Measurements from ENCODE around the gene HEXB. TPM values are rescaled to one million over a fixed set of nuclear protein-coding genes. Genes with fewer than 3 reads are reported as not detected.

The HEXB gene
- total and polyA plus RNA-seq, 2 of the 13 experiments (the other 11 are each of a cell fraction or from before 2014, with no cell fraction given): 100 to 104 TPM

GRCh38 chr5:74640954-74641734 is 43.9 kb upstream of the HEXB start (continued):
- no peak; the same call in 1 of the 2 replicates for TF ChIP-seq SPEN (CRISPR knock-in tag; IDR thresholded peaks at IDR 0.05; ENCODE audit: low read depth)
- no peak for TF ChIP-seq AHDC1 (CRISPR knock-in tag; IDR thresholded peaks at IDR 0.05; ENCODE audit: borderline replicate concordance)
- no peak for TF ChIP-seq RFX1 (IDR thresholded peaks at IDR 0.05)
- TF ChIP-seq ZNF574 (CRISPR knock-in tag; IDR thresholded peaks at IDR 0.05): peak; percentile 77; the same call in 1 of the 2 replicates
- no peak for TF ChIP-seq CBX2 (IDR thresholded peaks at IDR 0.05; ENCODE audit: low read depth, low read length)
- TF ChIP-seq CBX2 (CRISPR knock-in tag; IDR thresholded peaks at IDR 0.05; ENCODE audit: low read depth): no peak
- TF ChIP-seq SKI (IDR thresholded peaks at IDR 0.05; ENCODE audit: partially characterized antibody): peak; percentile 50
- no peak for TF ChIP-seq GMEB1 (CRISPR knock-in tag; IDR thresholded peaks at IDR 0.05; ENCODE audit: borderline replicate concordance)
- peak; percentile 48 for TF ChIP-seq ZFP91 (CRISPR knock-in tag; IDR thresholded peaks at IDR 0.05; ENCODE audit: borderline replicate concordance)
- no peak; the same call in 1 of the 2 replicates for TF ChIP-seq ZNF224 (CRISPR knock-in tag; IDR thresholded peaks at IDR 0.05)
- TF ChIP-seq ATM (IDR thresholded peaks at IDR 0.05; ENCODE audit: borderline replicate concordance): no peak
- no peak for TF ChIP-seq ZSCAN31 (CRISPR knock-in tag; IDR thresholded peaks at IDR 0.05; ENCODE audit: low read depth)
- TF ChIP-seq ARHGAP35 (CRISPR knock-in tag; IDR thresholded peaks at IDR 0.05; ENCODE audit: borderline replicate concordance): no peak

Measured in HepG2 (cell line).